ENCODE measurements around the gene HJURP.

Gene HJURP

DNA sequence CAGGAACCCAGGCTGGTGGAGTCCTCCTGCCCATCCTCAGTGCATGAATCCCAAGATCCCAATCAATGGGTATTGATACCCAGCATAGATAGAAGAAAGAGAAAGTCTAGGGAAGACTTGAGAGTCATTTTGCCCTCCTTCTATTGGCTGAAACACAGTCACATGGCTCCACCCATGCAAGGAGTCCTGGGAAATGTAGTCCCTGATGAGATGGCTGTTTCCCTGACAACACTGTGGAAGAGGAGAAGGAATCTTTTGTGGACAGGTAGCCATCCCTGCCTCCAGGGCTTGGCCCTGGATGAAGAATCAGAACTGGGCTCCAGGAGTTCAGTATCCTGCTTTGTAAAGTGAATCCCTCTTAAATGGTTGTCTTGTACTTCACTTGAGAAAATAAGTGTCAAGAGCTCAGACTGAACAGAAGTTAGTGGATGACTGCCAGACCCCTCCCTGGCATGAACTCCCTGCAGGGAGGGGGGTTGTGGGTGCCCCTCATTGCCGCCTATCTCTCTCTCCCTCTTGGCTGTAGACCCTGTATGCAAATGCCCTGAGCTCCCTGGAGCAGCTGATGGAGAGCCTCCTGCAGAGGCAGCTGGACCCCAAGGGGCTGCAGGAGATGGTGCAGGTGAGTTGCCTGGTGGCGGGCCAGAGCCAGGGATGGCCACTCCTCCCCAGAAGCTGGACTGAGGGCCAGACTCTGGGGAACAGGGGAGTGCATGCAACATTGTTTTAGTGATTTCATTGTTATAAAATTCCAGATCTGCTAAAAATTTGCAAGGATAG, 40.1 kb downstream of the HJURP start:
- no peak for DNase-seq (ENCODE audit: low read depth)
- H3K4me3 ChIP-seq (ENCODE audit: low read length), result no peak overlapping the region
- no peak for TF ChIP-seq CTCF (conservative IDR thresholded peaks at IDR 0.05; ENCODE audit: low read depth, low read length)

- no peak for TF ChIP-seq CTCF (conservative IDR thresholded peaks at IDR 0.05; ENCODE audit: low read depth, low read length)
- no peak overlapping the region for H3K4me3 ChIP-seq (ENCODE audit: low read length)
- no peak for DNase-seq (ENCODE audit: low read depth)
Measured at GRCh38 chr2:233813236-233814055, 40.9 kb downstream of the HJURP start.

- no peak for DNase-seq (ENCODE audit: low read depth)
- no peak for TF ChIP-seq CTCF (conservative IDR thresholded peaks at IDR 0.05; ENCODE audit: low read depth, low read length)
Measured at GRCh38 chr2:233811732-233812131, 42.6 kb downstream of the HJURP start.

DNA sequence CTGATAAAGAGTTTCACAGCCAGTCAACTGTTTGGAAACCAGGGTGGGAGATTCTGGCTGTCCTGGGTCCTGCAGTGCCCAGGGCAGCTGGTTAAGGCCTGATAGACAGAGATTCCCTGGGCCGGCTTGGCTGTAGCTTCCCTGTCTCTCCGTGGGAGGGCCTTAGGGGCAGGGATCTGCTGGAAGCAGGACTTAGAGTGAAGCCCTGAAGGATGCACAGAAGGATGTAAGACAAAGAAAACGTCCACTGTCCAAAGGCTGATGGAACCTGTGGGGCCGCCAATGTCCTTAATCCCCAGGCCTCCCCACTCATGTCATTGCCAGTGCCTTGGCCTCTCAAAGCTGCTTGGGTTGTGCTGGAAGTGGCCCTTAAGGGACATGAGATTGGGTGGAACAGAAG, 43.2 kb downstream of the HJURP start:
- no peak overlapping the region for H3K4me3 ChIP-seq (ENCODE audit: low read length)
- TF ChIP-seq CTCF (conservative IDR thresholded peaks at IDR 0.05; ENCODE audit: low read depth, low read length), result no peak
- no peak for DNase-seq (ENCODE audit: low read depth)

More at GRCh38 chr2:233811732-233812131, 42.6 kb downstream of the HJURP start:
- no peak overlapping the region for H3K4me3 ChIP-seq (ENCODE audit: low read length)

DNA sequence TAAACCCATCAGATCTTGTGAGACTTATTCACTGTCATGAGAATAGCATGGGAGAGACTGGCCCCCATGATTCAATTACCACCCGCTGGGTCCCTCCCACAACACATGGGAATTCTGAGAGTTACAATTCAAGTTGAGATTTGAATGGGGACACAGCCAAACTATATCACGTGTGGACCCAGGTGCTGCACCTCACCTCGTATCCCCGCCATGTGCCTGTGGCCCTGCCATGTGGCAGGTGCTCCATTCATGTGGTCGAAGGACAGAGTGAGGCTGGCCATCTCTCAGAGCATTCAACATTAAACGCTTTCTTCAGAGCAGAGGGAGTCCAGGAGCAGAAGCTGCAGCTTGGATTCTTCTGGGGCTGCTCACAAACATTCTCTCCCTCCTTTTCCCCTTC, 44.0 kb downstream of the HJURP start:
- DNase-seq (ENCODE audit: low read depth), result no peak
- no peak overlapping the region for H3K4me3 ChIP-seq (ENCODE audit: low read length)
- no peak for TF ChIP-seq CTCF (conservative IDR thresholded peaks at IDR 0.05; ENCODE audit: low read depth, low read length)

DNA sequence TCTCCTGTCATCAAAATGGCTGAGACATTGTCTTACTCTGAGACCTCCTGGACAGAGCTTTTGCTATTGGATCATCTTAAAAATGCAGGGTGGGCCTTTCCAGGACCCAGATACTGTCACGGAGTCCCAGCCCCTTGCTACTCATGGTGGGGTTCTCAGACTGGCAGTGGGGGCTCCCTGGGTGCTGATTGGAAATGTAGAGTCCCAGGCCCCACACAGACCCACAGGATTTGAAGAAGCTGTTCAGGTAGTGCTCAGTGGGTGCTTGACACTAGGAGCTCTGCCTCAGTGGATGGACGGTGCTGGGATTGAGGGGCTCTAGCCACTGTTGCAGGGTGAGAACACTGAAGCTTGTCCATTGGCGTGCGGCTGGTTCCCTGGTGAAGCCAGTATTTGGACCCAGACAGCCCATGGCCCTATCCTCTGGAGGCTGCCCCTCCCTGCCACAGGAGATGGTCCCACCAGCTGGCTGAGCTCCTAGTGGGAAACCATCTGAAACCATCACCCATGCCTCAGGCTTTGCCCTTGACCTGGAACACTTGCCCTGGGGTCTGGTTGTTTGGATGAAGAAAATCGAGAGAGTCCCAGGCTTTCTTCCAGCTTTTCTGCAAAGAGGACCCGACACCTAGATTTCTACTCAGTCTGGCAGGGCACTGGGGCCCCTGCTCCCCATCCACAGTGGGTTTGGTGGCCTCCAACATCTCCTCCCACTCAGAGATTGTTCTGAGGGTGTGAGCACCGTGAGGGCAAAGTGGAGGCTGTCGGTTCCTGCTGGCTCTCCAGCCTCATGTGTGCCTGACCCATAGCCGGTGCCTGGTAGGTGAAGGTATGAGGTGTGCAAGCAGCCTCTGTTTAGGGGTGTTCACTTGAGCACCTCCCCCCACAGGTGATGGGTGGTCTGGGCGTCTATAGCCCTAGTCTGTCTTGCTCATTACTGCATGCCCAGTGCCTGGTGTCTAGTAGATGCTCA, 46.1 kb downstream of the HJURP start:
- DNase-seq (ENCODE audit: low read depth), result no peak
- TF ChIP-seq CTCF (conservative IDR thresholded peaks at IDR 0.05; ENCODE audit: low read depth, low read length), result no peak
- no peak overlapping the region for H3K4me3 ChIP-seq (ENCODE audit: low read length)

Data from retinal pigment epithelial cell (primary cell).